Neuronal stem cell (in vitro differentiated cells): ENCODE data around the gene FOXO3.

Experiments
- DNase-seq: peaks from one replicate; pipeline ENCODE4 v3.0.0-alpha.2; 2013; ENCODE audit warnings: low spot score
- H2AFZ ChIP-seq: one replicate; pipeline ENCODE4 v1.6.1; 2013; ENCODE audit warnings: mild to moderate bottlenecking, low read length, inconsistent platforms
- H2AK5ac ChIP-seq: 2 replicates; pipeline ENCODE4 v1.6.1; 2013; ENCODE audit warnings: low read depth, mild to moderate bottlenecking, inconsistent platforms, low read length, moderate library complexity, mixed read lengths
- H2BK120ac ChIP-seq: 2 replicates; pipeline ENCODE4 v1.6.1; 2013; ENCODE audit warnings: low read depth, mild to moderate bottlenecking, inconsistent platforms, low read length, moderate library complexity, mixed read lengths
- H2BK12ac ChIP-seq: one replicate; pipeline ENCODE4 v1.6.1; 2013; ENCODE audit warnings: low read length, inconsistent platforms
- H2BK15ac ChIP-seq: 2 replicates; pipeline ENCODE4 v1.6.1; 2013; ENCODE audit warnings: mild to moderate bottlenecking, low read length, inconsistent platforms, mixed read lengths
- H2BK5ac ChIP-seq: one replicate; pipeline ENCODE4 v1.6.1; 2013; ENCODE audit warnings: inconsistent platforms, mild to moderate bottlenecking, low read length, moderate library complexity
- H3K14ac ChIP-seq: one replicate; pipeline ENCODE4 v1.6.1; 2013; ENCODE audit warnings: low read length, inconsistent platforms
- H3K18ac ChIP-seq: 2 replicates; pipeline ENCODE4 v1.6.1; 2013; ENCODE audit warnings: low read length, inconsistent platforms
- H3K23ac ChIP-seq: 2 replicates; pipeline ENCODE4 v1.6.1; 2013; ENCODE audit warnings: low read depth, mild to moderate bottlenecking, mixed read lengths, low read length, inconsistent platforms; ENCODE audit not compliant: poor library complexity
- H3K27ac ChIP-seq: replicated peaks from 3 replicates; pipeline ENCODE4 v1.5.1; 2013; ENCODE audit warnings: low read length, inconsistent platforms
- H3K27me3 ChIP-seq, 3 experiments: 2 replicates each; pipeline ENCODE4 v1.6.1; 2013; ENCODE audit warnings: low read length in 3 of 3, mild to moderate bottlenecking in 2 of 3, inconsistent platforms in 1 of 3, low read depth in 1 of 3, mixed read lengths in 1 of 3, moderate library complexity in 1 of 3; ENCODE audit not compliant: control insufficient read depth in 3 of 3, insufficient read depth in 3 of 3
- H3K36me3 ChIP-seq, 2 donors: replicated peaks in 1 of 2; 2 replicates each; pipeline ENCODE4 v1.6.1; 2013; ENCODE audit warnings: low read length in 2 of 2; ENCODE audit not compliant: control insufficient read depth in 2 of 2, insufficient read depth in 2 of 2
- H3K4ac ChIP-seq: 2 replicates; pipeline ENCODE4 v1.6.1; 2013; ENCODE audit warnings: inconsistent platforms, mild to moderate bottlenecking, low read length, moderate library complexity
- H3K4me1 ChIP-seq, 2 donors: 1 replicate in 1 of 2; 2 replicates in 1 of 2; pipeline ENCODE4 v1.6.1; 2013; ENCODE audit warnings: low read length in 2 of 2, low read depth in 1 of 2; ENCODE audit not compliant: control insufficient read depth in 2 of 2, insufficient read depth in 1 of 2
- H3K4me2 ChIP-seq: one replicate; pipeline ENCODE4 v1.6.1; 2013; ENCODE audit warnings: mild to moderate bottlenecking, low read length, inconsistent platforms; ENCODE audit not compliant: insufficient read depth, poor library complexity, severe bottlenecking
- H3K4me3 ChIP-seq, 2 donors: 2 replicates each; pipeline ENCODE4 v1.5.1; 2013; ENCODE audit warnings: low read length in 2 of 2, mild to moderate bottlenecking in 2 of 2, inconsistent platforms in 1 of 2, moderate library complexity in 1 of 2
- H3K79me1 ChIP-seq: one replicate; pipeline ENCODE4 v1.6.1; 2013; ENCODE audit warnings: low read depth, mild to moderate bottlenecking, inconsistent platforms, low read length, moderate library complexity
- H3K9ac ChIP-seq: one replicate; pipeline ENCODE4 v1.6.1; 2013; ENCODE audit warnings: mild to moderate bottlenecking, low read depth, low read length, inconsistent platforms; ENCODE audit not compliant: poor library complexity
- H3K9me3 ChIP-seq, 2 donors: replicated peaks in 1 of 2; 2 replicates each; pipeline versions ENCODE3 to v1.6.1; 2013; ENCODE audit warnings: low read length in 2 of 2, mild to moderate bottlenecking in 2 of 2, inconsistent platforms in 1 of 2, low read depth in 1 of 2, mixed read lengths in 1 of 2, moderate library complexity in 1 of 2; ENCODE audit not compliant: control insufficient read depth in 2 of 2, insufficient read depth in 1 of 2
- H4K8ac ChIP-seq: one replicate; pipeline ENCODE4 v1.6.1; 2013; ENCODE audit warnings: low read depth, mild to moderate bottlenecking, inconsistent platforms, low read length, moderate library complexity
- H4K91ac ChIP-seq: one replicate; pipeline ENCODE4 v1.6.1; 2013; ENCODE audit warnings: low read length, low read depth, mild to moderate bottlenecking, inconsistent platforms; ENCODE audit not compliant: poor library complexity
- WGBS, 2 donors: extraction: QIAGEN DNeasy Blood & Tissue Kit; methylation state at CpG; one replicate each; pipeline ENCODE4 v1.1.7; 2013; ENCODE audit warnings: missing lambda C conversion rate in 2 of 2, mixed read lengths in 1 of 2; ENCODE audit not compliant: insufficient read length in 2 of 2, insufficient replicate concordance in 1 of 2; ENCODE audit errors: extremely low coverage in 2 of 2; 5-methylcytosine and 5-hydroxymethylcytosine counted together

FOXO3 gene

GRCh38 chr6:108652375-108652774 lies 91.7 kb downstream of the FOXO3 start:
- Histone ChIP-seq H3K18ac (no peak overlapping the region), H3K9ac (no peak overlapping the region), H3K27me3 (no peaks in the 10 kb centered on the region), H3K36me3 (no peaks in the 10 kb centered on the region), H2BK12ac (no peak overlapping the region), H2BK120ac (no peak overlapping the region), H3K14ac (no peak overlapping the region), H3K23ac (no peak overlapping the region), H3K79me1 (no peaks in the 10 kb centered on the region), H3K4me1 (peaks cover 1 to 4% of the 10 kb centered on the region in 2 donors), H2AFZ (no peak overlapping the region), H2AK5ac (no peak overlapping the region), H3K4ac (no peak overlapping the region), H3K4me2 (no peak overlapping the region), H4K91ac (no peak overlapping the region), H3K4me3 (no peak overlapping the region), H2BK5ac (no peak overlapping the region), H4K8ac (no peak overlapping the region), H2BK15ac (no peak overlapping the region), H3K27ac (no peak overlapping the region), H3K9me3 (no peaks in the 10 kb centered on the region)
- no peak for DNase-seq

- H3K4me3 ChIP-seq: no peak overlapping the region
- H3K4me1 ChIP-seq: peaks cover 1 to 4% of the 10 kb centered on the region in 2 donors
- no peak overlapping the region for H2BK12ac ChIP-seq
- no peak overlapping the region for H2AK5ac ChIP-seq
- H3K23ac ChIP-seq: no peak overlapping the region
- no CpG with 5 or more reads among the region's 3 CpGs for whole genome bisulfite sequencing, 2 donors
- H3K18ac ChIP-seq: no peak overlapping the region
- no peak overlapping the region for H3K27ac ChIP-seq
- no peak overlapping the region for H3K4me2 ChIP-seq
- H3K79me1 ChIP-seq: peaks cover 2% of the 10 kb centered on the region
- no peak for DNase-seq
- H3K14ac ChIP-seq: no peak overlapping the region
- H4K91ac ChIP-seq: no peak overlapping the region
- H4K8ac ChIP-seq: no peak overlapping the region
- no peak overlapping the region for H3K4ac ChIP-seq
- no peaks in the 10 kb centered on the region for H3K27me3 ChIP-seq
- no peak overlapping the region for H2BK15ac ChIP-seq
- no peak overlapping the region for H2AFZ ChIP-seq
- no peaks in the 10 kb centered on the region for H3K36me3 ChIP-seq
- no peak overlapping the region for H2BK120ac ChIP-seq
- no peak overlapping the region for H3K9ac ChIP-seq
- no peak overlapping the region for H2BK5ac ChIP-seq
- H3K9me3 ChIP-seq: peaks cover 0 to 3% of the 10 kb centered on the region in 2 donors
Observed at GRCh38 chr6:108653949-108654348, 93.2 kb downstream of the FOXO3 start.

- Histone ChIP-seq H2AK5ac (no peak overlapping the region), H3K36me3 (no peaks in the 10 kb centered on the region), H3K14ac (no peak overlapping the region), H3K27ac (no peak overlapping the region), H2BK15ac (no peak overlapping the region), H2BK5ac (no peak overlapping the region), H3K9me3 (peaks cover 0 to 3% of the 10 kb centered on the region in 2 donors), H3K23ac (no peak overlapping the region), H2BK120ac (no peak overlapping the region), H3K27me3 (no peaks in the 10 kb centered on the region), H2BK12ac (no peak overlapping the region), H2AFZ (no peak overlapping the region), H3K4me3 (no peak overlapping the region), H3K18ac (no peak overlapping the region), H3K4me1 (peaks cover 1 to 4% of the 10 kb centered on the region in 2 donors), H3K4ac (no peak overlapping the region), H3K79me1 (peaks cover 2% of the 10 kb centered on the region), H4K8ac (no peak overlapping the region), H4K91ac (no peak overlapping the region), H3K9ac (no peak overlapping the region), H3K4me2 (no peak overlapping the region)
- DNase-seq: no peak
- WGBS, 2 donors: no CpG with 5 or more reads among the region's 5 CpGs
Observed at GRCh38 chr6:108654465-108655106, 93.9 kb downstream of the FOXO3 start.

- DNase-seq: no peak
- no CpG with 5 or more reads among the region's 12 CpGs for WGBS, 2 donors
Observed at GRCh38 chr6:108655806-108656651, 95.3 kb downstream of the FOXO3 start.

More at GRCh38 chr6:108655806-108656651, 95.3 kb downstream of the FOXO3 start:
- Histone ChIP-seq H2BK120ac (no peak overlapping the region), H3K4me3 (no peak overlapping the region), H2BK15ac (no peak overlapping the region), H3K9me3 (peaks cover 0 to 3% of the 10 kb centered on the region in 2 donors), H4K91ac (no peak overlapping the region), H3K4me1 (peaks cover 1 to 4% of the 10 kb centered on the region in 2 donors), H2BK12ac (no peak overlapping the region), H3K4ac (no peak overlapping the region), H3K14ac (no peak overlapping the region), H3K36me3 (no peaks in the 10 kb centered on the region), H3K27ac (no peak overlapping the region), H3K23ac (no peak overlapping the region), H3K27me3 (no peaks in the 10 kb centered on the region), H2BK5ac (no peak overlapping the region), H4K8ac (no peak overlapping the region), H3K79me1 (peaks cover 2% of the 10 kb centered on the region), H3K4me2 (no peak overlapping the region), H3K18ac (no peak overlapping the region), H3K9ac (no peak overlapping the region), H2AK5ac (no peak overlapping the region), H2AFZ (no peak overlapping the region)
